Adrenal gland (tissue), 12 donors: Measurements from ENCODE around the gene PTX4. TPM values are rescaled to one million over a fixed set of nuclear protein-coding genes. Genes with fewer than 3 reads are reported as not detected.

Experiments used
- DNase-seq, 7 donors: peaks; one replicate each; pipeline ENCODE4 v3.0.0-alpha.2; 2019 to 2020
- H3K27ac ChIP-seq, 5 donors: fragments of 200-600 bp; sonication (generic) in 4 of 5; 1 replicate in 3 of 5; 2 replicates in 2 of 5; pipeline versions ENCODE4 v1.5.1 to v1.8.0; 2016 to 2020; ENCODE audit warnings: mild to moderate bottlenecking in 1 of 5
- H3K27me3 ChIP-seq: fragments of 200-600 bp; 2 replicates; pipeline ENCODE4 v1.8.0; 2021
- H3K36me3 ChIP-seq, 2 donors: fragments of 200-600 bp; replicated peaks in 1 of 2; 1 replicate in 1 of 2; 2 replicates in 1 of 2; pipeline versions ENCODE4 v1.5.1 to v1.8.0; 2018 to 2022
- H3K4me1 ChIP-seq, 2 donors: fragments of 200-600 bp; replicated peaks in 1 of 2; 1 replicate in 1 of 2; 2 replicates in 1 of 2; pipeline versions ENCODE4 v1.5.1 to v1.8.0; 2018 to 2021
- H3K4me3 ChIP-seq, 4 donors: fragments of 200-600 bp; sonication (generic) in 3 of 4; one replicate each; pipeline ENCODE4 v1.5.1; 2016 to 2018
- H3K9me3 ChIP-seq, 3 donors: fragments of 200-600 bp; sonication (generic) in 1 of 3; replicated peaks in 1 of 3; 1 replicate in 2 of 3; 2 replicates in 1 of 3; pipeline versions ENCODE4 v1.5.1 to v1.8.0; 2016 to 2021
- CTCF ChIP-seq, 6 experiments: fragments of 450-650 bp in 4 of 6; fragments of 200-600 bp in 2 of 6; sonication (generic) in 1 of 6; IDR thresholded peaks; 1 replicate in 5 of 6; 2 replicates in 1 of 6; pipeline versions ENCODE4 v1.5.1 to v1.8.0; 2016 to 2021; ENCODE audit warnings: antibody characterized with exemption in 6 of 6, mild to moderate bottlenecking in 2 of 6, moderate library complexity in 1 of 6
- POLR2A ChIP-seq, 2 donors: fragments of 450-650 bp; IDR thresholded peaks; one replicate each; pipeline ENCODE4 v1.6.1; 2017; ENCODE audit warnings: antibody characterized with exemption in 2 of 2, mild to moderate bottlenecking in 2 of 2, moderate library complexity in 1 of 2
- WGBS, 4 donors: extraction: QIAGEN DNeasy Blood & Tissue Kit in 2 of 4; methylation state at CpG; one replicate each; pipeline versions ENCODE4 v1.1.5 to v1.1.7; 2013 to 2017; 5-methylcytosine and 5-hydroxymethylcytosine counted together
- intact Hi-C, 2 donors: fragments of 100-400 bp; cut with DNase I; formaldehyde crosslinking; loops; one replicate each; pipeline versions ENCODE4 v1.14.1 to v1.15.0; 2022 to 2023
- polyA plus RNA-seq, 3 donors: library from polyadenylated mRNA; stranded (reverse); fragments of 200-250 nt in 2 of 3; fragments of 350-450 nt in 1 of 3; fragmentation: Illumina TruSeq in 1 of 3; extraction: RNeasy Lipid Tissue Mini Kit (QIAGEN cat#74804) in 1 of 3; gene quantifications; one replicate each; pipeline ENCODE4 v1.2.3, GENCODE V29; 2013 to 2014
- total RNA-seq, 9 donors: library from RNA; depleted of rRNA in 4 of 9; stranded (reverse); fragments of >200 nt in 4 of 9; fragments of 120-200 nt in 1 of 9; fragmentation: NEBNext Ultra II Directional in 1 of 9; extraction: Animal tissue kit (Norgen Biotek cat#: 25700) in 1 of 9; gene quantifications; one replicate each; pipeline versions ENCODE4 v1.1.0 to v1.2.4, GENCODE V29; 2013 to 2023
- donor health status: healthy with polysubstance abuse.
- donor health status: Bipolar disorder and iron deficiency.
- donor health status: DM: yes; HTN: yes; CAD: no.
- donor health status: DM: no; HTN: no; CAD: no.
- donor health status: DM: no; HTN: no; CAD: no.
- donor health status: DM: yes; HTN: yes; CAD: no.

Gene PTX4
- total and polyA plus RNA-seq, 12 donors, result 0.16 to 1.4 (median 0.57) TPM; not detected in 4

- Histone ChIP-seq H3K4me3 (no peak overlapping the region), H3K4me1 (no peaks in the 10 kb centered on the region), H3K9me3 (no peaks in the 10 kb centered on the region), H3K27me3 (no peaks in the 10 kb centered on the region), H3K36me3 (peaks cover 0 to 11% of the 10 kb centered on the region in 2 donors), H3K27ac (no peak overlapping the region)
- TF ChIP-seq CTCF (IDR thresholded peaks at IDR 0.05) (no peak), POLR2A (IDR thresholded peaks at IDR 0.05) (no peak)
- WGBS, 4 donors, result 94 to 100% (median 94%) methylated on average over 2 to 19 of the region's 19 CpGs
- intact Hi-C loops, result no loop called here
- DNase-seq, result no peak
Measured at GRCh38 chr16:1520461-1520860, 31.7 kb upstream of the PTX4 start.

- Histone ChIP-seq H3K4me1 (no peaks in the 10 kb centered on the region), H3K9me3 (peaks cover 0 to 2% (median 0%) of the 10 kb centered on the region in 3 donors), H3K27ac (no peak overlapping the region), H3K4me3 (no peak overlapping the region), H3K36me3 (peaks cover 0 to 11% of the 10 kb centered on the region in 2 donors), H3K27me3 (no peaks in the 10 kb centered on the region)
- DNase-seq, result no peak
- TF ChIP-seq CTCF (IDR thresholded peaks at IDR 0.05) (no peak), POLR2A (IDR thresholded peaks at IDR 0.05) (no peak)
- intact Hi-C loops, result no loop called here
- 88 to 94% (median 94%) methylated on average over 14 to 17 of the region's 17 CpGs for WGBS, 4 donors
Measured at GRCh38 chr16:1519831-1520230, 31.1 kb upstream of the PTX4 start.

- H3K27ac ChIP-seq, result no peak overlapping the region
- H3K27me3 ChIP-seq, result no peaks in the 10 kb centered on the region
- H3K36me3 ChIP-seq, result peaks cover 0 to 11% of the 10 kb centered on the region in 2 donors
- intact Hi-C loops, result no loop called here
- no peaks in the 10 kb centered on the region for H3K4me1 ChIP-seq
- H3K4me3 ChIP-seq, result no peak overlapping the region
- WGBS, 4 donors, result 92 to 97% (median 94%) methylated on average over 14 to 16 of the region's 16 CpGs
- TF ChIP-seq POLR2A (IDR thresholded peaks at IDR 0.05) (no peak), CTCF (IDR thresholded peaks at IDR 0.05) (no peak)
- no peak for DNase-seq
- peaks cover 0 to 9% (median 0%) of the 10 kb centered on the region in 3 donors for H3K9me3 ChIP-seq
Measured at GRCh38 chr16:1518626-1519135, 29.9 kb upstream of the PTX4 start.

GRCh38 chr16:1514507-1514906 lies 25.8 kb upstream of the PTX4 start:
- Histone ChIP-seq H3K27ac (no peak overlapping the region), H3K27me3 (no peaks in the 10 kb centered on the region), H3K9me3 (peaks cover 0 to 9% (median 0%) of the 10 kb centered on the region in 3 donors), H3K4me1 (peaks cover 0 to 11% of the 10 kb centered on the region in 2 donors), H3K36me3 (no peaks in the 10 kb centered on the region), H3K4me3 (no peak overlapping the region)
- 82 to 98% (median 96%) methylated on average over 3 of the region's 3 CpGs for WGBS, 4 donors
- intact Hi-C loops, result no loop called here
- TF ChIP-seq POLR2A (IDR thresholded peaks at IDR 0.05) (no peak), CTCF (IDR thresholded peaks at IDR 0.05) (no peak)
- DNase-seq, result no peak
